Hepatocyte (in vitro differentiated cells): ENCODE results near the gene RGS6. TPM values are rescaled to one million over a fixed set of nuclear protein-coding genes. Genes with fewer than 3 reads are reported as not detected.

Source experiments
- DNase-seq: peaks from one replicate; pipeline ENCODE4 v3.0.0-alpha.2; 2016; ENCODE audit warnings: low spot score
- H2AFZ ChIP-seq: fragments of 200-600 bp; sonication (generic); 2 replicates; pipeline ENCODE4 v1.6.0; 2016; ENCODE audit warnings: antibody characterized with exemption, mild to moderate bottlenecking
- H3K27ac ChIP-seq: fragments of 200-600 bp; sonication (generic); 2 replicates; pipeline ENCODE4 v1.5.1; 2016; ENCODE audit warnings: mild to moderate bottlenecking
- H3K27me3 ChIP-seq: fragments of 200-600 bp; sonication (generic); 2 replicates; pipeline ENCODE4 v1.6.1; 2016
- H3K36me3 ChIP-seq: fragments of 200-600 bp; sonication (generic); replicated peaks from 2 replicates; pipeline ENCODE4 v1.5.1; 2016; ENCODE audit warnings: low read depth; ENCODE audit not compliant: insufficient read depth
- H3K4me1 ChIP-seq: fragments of 200-600 bp; sonication (generic); 2 replicates; pipeline ENCODE4 v1.5.1; 2016; ENCODE audit warnings: mild to moderate bottlenecking, moderate library complexity; ENCODE audit not compliant: insufficient read depth
- H3K4me2 ChIP-seq: fragments of 200-600 bp; sonication (generic); 2 replicates; pipeline ENCODE4 v1.6.0; 2016
- H3K4me3 ChIP-seq: fragments of 200-600 bp; sonication (generic); 2 replicates; pipeline ENCODE4 v1.5.1; 2016; ENCODE audit warnings: mild to moderate bottlenecking
- H3K79me2 ChIP-seq: fragments of 200-600 bp; sonication (generic); 2 replicates; pipeline ENCODE4 v1.6.0; 2017; ENCODE audit warnings: mild to moderate bottlenecking
- H3K9me2 ChIP-seq: fragments of 200-600 bp; sonication (generic); replicated peaks from 2 replicates; pipeline ENCODE4 v1.6.0; 2017; ENCODE audit warnings: mild to moderate bottlenecking; ENCODE audit not compliant: insufficient read depth
- H3K9me3 ChIP-seq: fragments of 200-600 bp; sonication (generic); 2 replicates; pipeline ENCODE4 v1.5.1; 2016; ENCODE audit warnings: low read depth, mild to moderate bottlenecking
- H4K20me1 ChIP-seq: fragments of 200-600 bp; sonication (generic); 2 replicates; pipeline ENCODE4 v1.6.0; 2016; ENCODE audit warnings: mild to moderate bottlenecking; ENCODE audit not compliant: insufficient read depth, poor library complexity, severe bottlenecking
- CTCF ChIP-seq: fragments of 200-600 bp; sonication (generic); IDR thresholded peaks from 2 replicates; pipeline ENCODE4 v1.5.1; 2016; ENCODE audit warnings: antibody characterized with exemption, mild to moderate bottlenecking; ENCODE audit not compliant: poor library complexity
- EZH2 ChIP-seq: fragments of 200-600 bp; sonication (generic); IDR thresholded peaks from 2 replicates; pipeline ENCODE4 v1.6.1; 2016; ENCODE audit warnings: antibody characterized with exemption, mild to moderate bottlenecking, borderline replicate concordance
- EZH2phosphoT487 ChIP-seq: fragments of 200-600 bp; sonication (generic); IDR thresholded peaks from one replicate; pipeline ENCODE4 v1.6.1; 2018; ENCODE audit warnings: antibody characterized with exemption, mild to moderate bottlenecking, low read depth, moderate library complexity; ENCODE audit not compliant: unreplicated experiment, severe bottlenecking
- WGBS: methylation state at CpG from one replicate; pipeline ENCODE4 v1.1.6; 2016; ENCODE audit warnings: low lambda C conversion rate; ENCODE audit errors: missing lambda C conversion rate; 5-methylcytosine and 5-hydroxymethylcytosine counted together
- polyA plus RNA-seq: library from polyadenylated mRNA; unstranded; fragments of >200 nt; fragmentation: Nextera tagmentation; extraction: Ambion mirVana; gene quantifications from 2 replicates; pipeline ENCODE4 v1.2.1, GENCODE V29; 2016
- total RNA-seq: library from RNA; depleted of rRNA; stranded (reverse); fragments of >200 nt; gene quantifications from 2 replicates; pipeline ENCODE4 v1.2.3, GENCODE V29; 2014

RGS6 gene
- total and polyA plus RNA-seq, 2 experiments from 2014 or later: 0.25 to 0.87 TPM

GRCh38 chr14:72488514-72488913 is 556.3 kb downstream of the RGS6 start:
- no peak for DNase-seq
- Histone ChIP-seq H3K9me3 (no peaks in the 10 kb centered on the region), H3K4me3 (no peak overlapping the region), H3K4me1 (no peaks in the 10 kb centered on the region), H3K27ac (no peak overlapping the region), H3K79me2 (no peaks in the 10 kb centered on the region), H3K9me2 (no peaks in the 10 kb centered on the region), H4K20me1 (no peaks in the 10 kb centered on the region), H3K27me3 (no peaks in the 10 kb centered on the region), H3K36me3 (no peaks in the 10 kb centered on the region), H2AFZ (no peak overlapping the region), H3K4me2 (no peak overlapping the region)
- no peak for TF ChIP-seq EZH2
- no peak for TF ChIP-seq CTCF
- no peak for TF ChIP-seq EZH2phosphoT487
- 96% methylated on average over 2 of the region's 2 CpGs for WGBS

- Histone ChIP-seq H3K79me2 (no peaks in the 10 kb centered on the region), H3K27me3 (no peaks in the 10 kb centered on the region), H3K9me3 (no peaks in the 10 kb centered on the region), H3K9me2 (no peaks in the 10 kb centered on the region), H3K4me3 (no peak overlapping the region), H3K4me2 (no peak overlapping the region), H3K4me1 (no peaks in the 10 kb centered on the region), H4K20me1 (no peaks in the 10 kb centered on the region), H3K27ac (no peak overlapping the region), H3K36me3 (no peaks in the 10 kb centered on the region), H2AFZ (no peak overlapping the region)
- TF ChIP-seq EZH2 (no peak), EZH2phosphoT487 (no peak), CTCF (no peak)
- 95% methylated on average over 5 of the region's 5 CpGs for WGBS
- DNase-seq: no peak
Measured at GRCh38 chr14:72492196-72492595, 560.0 kb downstream of the RGS6 start.

- H3K9me2 ChIP-seq: no peaks in the 10 kb centered on the region
- DNase-seq: no peak
- TF ChIP-seq EZH2 (no peak), EZH2phosphoT487 (no peak), CTCF (no peak)
- no peaks in the 10 kb centered on the region for H3K36me3 ChIP-seq
- no peaks in the 10 kb centered on the region for H3K4me1 ChIP-seq
- H3K4me3 ChIP-seq: no peak overlapping the region
- H2AFZ ChIP-seq: no peak overlapping the region
- H3K27me3 ChIP-seq: no peaks in the 10 kb centered on the region
- no peaks in the 10 kb centered on the region for H3K9me3 ChIP-seq
- no peak overlapping the region for H3K4me2 ChIP-seq
- H4K20me1 ChIP-seq: no peaks in the 10 kb centered on the region
- 18% methylated on average over 1 of the region's 1 CpG for WGBS
- H3K27ac ChIP-seq: no peak overlapping the region
- no peaks in the 10 kb centered on the region for H3K79me2 ChIP-seq
Measured at GRCh38 chr14:72495668-72496067, 563.4 kb downstream of the RGS6 start.

GRCh38 chr14:72498646-72499045 is 566.4 kb downstream of the RGS6 start:
- WGBS: 90% methylated on average over 7 of the region's 7 CpGs
- H3K4me2 ChIP-seq: no peak overlapping the region
- no peaks in the 10 kb centered on the region for H3K27me3 ChIP-seq
- no peaks in the 10 kb centered on the region for H3K79me2 ChIP-seq
- DNase-seq: no peak
- H3K9me2 ChIP-seq: no peaks in the 10 kb centered on the region
- no peak overlapping the region for H3K27ac ChIP-seq
- no peak overlapping the region for H2AFZ ChIP-seq
- H3K4me1 ChIP-seq: no peaks in the 10 kb centered on the region
- no peaks in the 10 kb centered on the region for H4K20me1 ChIP-seq
- H3K4me3 ChIP-seq: no peak overlapping the region
- no peaks in the 10 kb centered on the region for H3K36me3 ChIP-seq
- H3K9me3 ChIP-seq: no peaks in the 10 kb centered on the region
- TF ChIP-seq EZH2phosphoT487: no peak
- no peak for TF ChIP-seq CTCF
- TF ChIP-seq EZH2: no peak
